HPDE6-E6E7 (cell line): ENCODE measurements around the gene NDUFA5.
A peak's percentile ranks its signal among the peaks of the same experiment; 100 is the strongest.

Source experiments
- DNase-seq: peaks from one replicate; pipeline ENCODE4 v3.0.0; 2011; ENCODE audit warnings: missing footprints; ENCODE audit errors: extremely low spot score

Gene NDUFA5

GRCh38 chr7:123557398-123558288, at the start of gene NDUFA5:
TSS of gene NDUFA5 (minus strand) at chr7:123557818. CDS start at chr7:123557795, 23 bp downstream.
- peak; percentile 87 for DNase-seq

- no peak for DNase-seq
Observed at GRCh38 chr7:123604739-123605138, 47.1 kb upstream of the NDUFA5 start.

GRCh38 chr7:123602648-123603047, 45.0 kb upstream of the NDUFA5 start:
- no peak for DNase-seq

- no peak for DNase-seq
Observed at GRCh38 chr7:123601530-123601929, 43.9 kb upstream of the NDUFA5 start, which contains the start of gene ASB15. TSS of gene ASB15 (plus strand) at chr7:123601821. CDS start at chr7:123614503, 12,682 bp downstream.

GRCh38 chr7:123600876-123601275, 43.3 kb upstream of the NDUFA5 start:
- DNase-seq = no peak

- no peak for DNase-seq
Observed at GRCh38 chr7:123599766-123600165, 42.1 kb upstream of the NDUFA5 start.

GRCh38 chr7:123598657-123599056, 41.0 kb upstream of the NDUFA5 start:
- no peak for DNase-seq

GRCh38 chr7:123594813-123595241, 37.2 kb upstream of the NDUFA5 start:
- no peak for DNase-seq

GRCh38 chr7:123588376-123588775, 30.8 kb upstream of the NDUFA5 start:
- no peak for DNase-seq

GRCh38 chr7:123583821-123584220, 26.2 kb upstream of the NDUFA5 start:
- DNase-seq = no peak

- no peak for DNase-seq
Observed at GRCh38 chr7:123581162-123581459, 23.5 kb upstream of the NDUFA5 start.

- peak; percentile 42 for DNase-seq
Observed at GRCh38 chr7:123580406-123581161, 23.0 kb upstream of the NDUFA5 start.

- DNase-seq = no peak
Observed at GRCh38 chr7:123579416-123579815, 21.8 kb upstream of the NDUFA5 start.

- no peak for DNase-seq
Observed at GRCh38 chr7:123573896-123574467, 16.4 kb upstream of the NDUFA5 start.

GRCh38 chr7:123573341-123573740, 15.7 kb upstream of the NDUFA5 start:
- no peak for DNase-seq

GRCh38 chr7:123571684-123572083, 14.1 kb upstream of the NDUFA5 start:
- no peak for DNase-seq

- DNase-seq = no peak
Observed at GRCh38 chr7:123571187-123571586, 13.6 kb upstream of the NDUFA5 start.

GRCh38 chr7:123570390-123571182, 13.0 kb upstream of the NDUFA5 start:
- peak; percentile 57 for DNase-seq

- no peak for DNase-seq
Observed at GRCh38 chr7:123569352-123570010, 11.9 kb upstream of the NDUFA5 start.

GRCh38 chr7:123562121-123562520, 4.5 kb upstream of the NDUFA5 start:
- no peak for DNase-seq

- DNase-seq = no peak
Observed at GRCh38 chr7:123558289-123558874, 764 bp upstream of the NDUFA5 start.
